Forelimb muscle (tissue), 1 donor: ENCODE data around the gene IRF3. TPM values are rescaled to one million over a fixed set of nuclear protein-coding genes. Genes with fewer than 3 reads are reported as not detected.

Experiments
- DNase-seq: peaks from one replicate; pipeline ENCODE4 v3.0.0-alpha.2; 2013; ENCODE audit warnings: low read depth
- polyA plus RNA-seq: library from polyadenylated mRNA; unstranded; fragments of 120-200 nt; gene quantifications from one replicate; pipeline ENCODE4 v1.2.1, GENCODE V29; 2013; ENCODE audit not compliant: insufficient read length

IRF3 gene, protein sequence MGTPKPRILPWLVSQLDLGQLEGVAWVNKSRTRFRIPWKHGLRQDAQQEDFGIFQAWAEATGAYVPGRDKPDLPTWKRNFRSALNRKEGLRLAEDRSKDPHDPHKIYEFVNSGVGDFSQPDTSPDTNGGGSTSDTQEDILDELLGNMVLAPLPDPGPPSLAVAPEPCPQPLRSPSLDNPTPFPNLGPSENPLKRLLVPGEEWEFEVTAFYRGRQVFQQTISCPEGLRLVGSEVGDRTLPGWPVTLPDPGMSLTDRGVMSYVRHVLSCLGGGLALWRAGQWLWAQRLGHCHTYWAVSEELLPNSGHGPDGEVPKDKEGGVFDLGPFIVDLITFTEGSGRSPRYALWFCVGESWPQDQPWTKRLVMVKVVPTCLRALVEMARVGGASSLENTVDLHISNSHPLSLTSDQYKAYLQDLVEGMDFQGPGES
- 33.2 TPM for polyA plus RNA-seq

GRCh38 chr19:49665351-49666119 lies at the start of gene IRF3, which contains the start of gene BCL2L12:
TSS of gene IRF3 (minus strand) at chr19:49665857. CDS start at chr19:49664838, 1,019 bp downstream.
TSS of gene BCL2L12 (plus strand) at chr19:49665933. CDS start at chr19:49666693, 760 bp downstream.
- DNase-seq, result peak; percentile 94

DNA sequence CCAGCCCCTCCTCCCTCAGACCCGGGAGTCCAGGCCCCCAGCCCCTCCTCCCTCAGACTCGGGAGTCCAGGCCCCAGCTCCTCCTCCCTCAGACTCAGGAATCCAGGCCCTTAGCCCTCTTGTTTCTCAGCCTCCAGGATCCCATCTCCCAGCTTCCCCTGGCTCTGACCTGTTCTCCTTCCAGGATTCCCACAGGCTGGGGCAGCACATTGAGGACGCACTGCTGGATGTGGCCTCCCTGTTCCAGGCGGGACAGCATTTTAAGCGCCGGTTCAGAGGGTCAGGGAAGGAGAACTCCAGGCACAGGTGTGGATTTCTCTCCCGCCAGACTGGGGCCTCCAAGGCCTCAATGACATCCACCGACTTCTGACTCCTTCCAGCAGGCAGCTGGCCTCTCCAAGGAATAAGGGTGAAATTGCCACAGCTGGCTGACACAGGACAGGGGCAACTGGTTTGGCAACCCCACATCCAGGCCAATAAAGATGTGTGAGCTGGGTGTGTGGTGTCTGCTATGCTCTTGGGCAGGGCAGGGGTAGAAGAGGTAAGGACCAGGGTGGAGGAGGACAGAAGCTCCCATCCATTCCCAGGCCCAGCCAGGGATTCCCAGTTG lies 47.7 kb upstream of the IRF3 start:
- DNase-seq, result no peak

- DNase-seq, result no peak
These were observed 46.8 kb upstream of the IRF3 start for GRCh38 chr19:49712397-49712859.

DNA sequence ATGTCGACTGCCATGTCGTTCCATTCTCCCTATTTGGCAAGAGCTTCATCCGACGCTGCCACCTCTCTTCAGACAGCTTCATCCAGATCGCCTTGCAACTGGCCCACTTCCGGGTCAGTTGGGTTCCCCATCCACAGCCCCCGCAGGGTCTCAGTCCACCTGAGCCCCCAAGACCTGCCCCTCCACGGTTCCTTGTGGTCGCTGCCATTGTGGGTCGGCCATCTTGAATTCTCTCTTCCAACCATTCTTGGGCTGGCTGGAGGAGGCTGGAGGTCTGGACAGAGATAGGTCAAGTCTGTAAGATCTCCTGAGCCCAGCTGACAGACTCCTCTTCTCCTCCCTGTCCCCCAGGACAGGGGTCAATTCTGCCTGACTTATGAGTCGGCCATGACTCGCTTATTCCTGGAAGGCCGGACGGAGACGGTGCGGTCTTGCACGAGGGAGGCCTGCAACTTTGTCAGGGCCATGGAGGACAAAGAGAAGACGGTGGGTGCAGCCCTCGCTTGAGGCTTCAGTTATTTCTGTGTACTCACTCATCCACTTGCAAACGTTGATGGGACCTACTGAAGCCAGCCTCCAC lies 44.8 kb upstream of the IRF3 start:
- DNase-seq, result no peak

- no peak for DNase-seq
These were observed 40.3 kb upstream of the IRF3 start for GRCh38 chr19:49705919-49706318.

DNA sequence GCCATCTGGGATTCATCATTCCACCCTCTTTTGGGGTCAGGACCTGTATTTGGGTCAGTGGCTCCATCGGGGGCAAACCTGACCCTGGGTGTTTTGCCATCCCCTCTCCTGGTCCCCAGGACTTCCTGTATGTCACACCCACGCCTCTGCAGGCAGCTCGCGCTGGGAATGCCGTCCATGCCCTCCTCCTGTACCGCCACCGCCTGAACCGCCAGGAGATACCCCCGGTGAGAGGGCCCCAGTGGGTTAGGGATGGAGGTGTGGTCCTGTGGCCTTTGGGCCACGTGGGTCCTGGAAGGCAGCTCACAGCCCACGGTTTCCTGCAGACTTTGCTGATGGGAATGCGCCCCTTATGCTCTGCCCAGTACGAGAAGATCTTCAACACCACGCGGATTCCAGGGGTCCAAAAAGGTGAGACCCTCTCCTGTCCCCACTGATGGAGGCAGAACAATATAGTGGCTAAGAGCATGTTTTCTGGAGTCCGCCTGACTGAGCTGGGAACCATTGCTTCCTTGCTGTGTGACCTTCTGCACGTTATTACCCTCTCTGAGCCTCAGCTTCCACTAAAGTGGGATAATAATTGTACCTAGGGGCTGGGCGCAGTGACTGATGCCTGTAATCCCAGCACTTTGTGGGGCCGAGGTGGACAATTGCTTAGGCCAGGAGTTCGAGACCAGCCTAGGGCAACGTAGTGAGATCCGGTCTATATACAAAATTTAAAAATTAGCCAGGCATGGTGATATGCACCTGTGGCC lies 39.4 kb upstream of the IRF3 start:
- DNase-seq, result no peak

- no peak for DNase-seq
These were observed 35.7 kb upstream of the IRF3 start for GRCh38 chr19:49701271-49701786.

DNA sequence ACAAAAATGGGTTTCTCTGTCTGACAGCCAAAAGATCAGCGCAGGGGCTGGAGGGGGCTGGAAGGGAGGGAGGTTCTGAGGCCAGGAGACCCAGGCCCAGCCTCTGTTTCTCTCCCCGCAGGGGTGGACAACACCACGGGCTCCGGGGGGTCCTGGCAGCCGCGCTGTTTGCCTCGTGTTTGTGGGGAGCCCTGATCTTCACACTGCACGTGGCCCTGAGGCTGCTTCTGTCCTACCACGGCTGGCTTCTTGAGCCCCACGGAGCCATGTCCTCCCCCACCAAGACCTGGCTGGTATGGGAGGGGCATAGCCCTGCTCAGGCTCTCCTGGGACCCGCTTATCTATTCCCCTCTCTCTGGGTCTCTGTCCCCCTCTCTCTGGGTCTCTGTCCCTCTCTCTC lies 34.9 kb upstream of the IRF3 start:
- DNase-seq, result no peak

DNA sequence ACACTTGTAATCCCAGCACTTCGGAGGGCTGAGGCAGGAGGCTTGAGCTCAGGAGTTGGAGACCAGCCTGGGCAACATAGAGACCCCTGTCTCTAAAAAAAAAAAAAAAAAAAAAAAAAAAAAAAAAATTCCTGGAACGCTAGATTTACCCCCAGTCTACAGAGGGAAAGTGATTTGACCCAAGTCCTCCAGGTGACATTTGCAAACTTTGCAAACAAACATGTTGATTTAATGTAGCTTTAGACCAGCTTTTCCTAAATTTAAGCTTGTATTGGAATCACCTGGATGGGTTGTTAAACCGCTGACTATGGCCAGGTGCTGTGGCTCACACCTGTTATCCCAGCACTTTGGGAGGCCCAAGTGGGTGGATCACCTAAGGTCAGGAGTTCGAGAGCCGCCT lies 33.7 kb upstream of the IRF3 start:
- no peak for DNase-seq

DNA sequence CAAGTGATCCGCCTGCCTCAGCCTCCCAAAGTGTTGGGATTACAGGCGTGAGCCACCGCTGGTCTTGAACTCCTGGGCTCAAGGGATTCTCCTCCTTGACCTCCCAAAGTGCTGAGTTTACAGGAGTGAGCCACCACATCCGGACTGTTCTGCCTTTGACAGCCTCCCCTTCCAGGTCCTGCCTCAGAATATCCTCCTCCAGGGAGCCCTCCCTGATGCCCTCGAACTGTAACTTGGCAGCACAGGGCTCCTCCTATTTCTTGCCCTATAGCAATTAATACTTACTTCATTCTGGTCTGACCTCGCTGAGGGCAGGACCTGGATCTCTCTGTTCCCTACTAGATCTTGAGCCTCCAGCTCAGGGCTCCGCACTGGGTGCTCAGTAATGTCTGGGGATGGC lies 31.2 kb upstream of the IRF3 start:
- no peak for DNase-seq

- no peak for DNase-seq
These were observed 30.5 kb upstream of the IRF3 start for GRCh38 chr19:49696115-49696514.

DNA sequence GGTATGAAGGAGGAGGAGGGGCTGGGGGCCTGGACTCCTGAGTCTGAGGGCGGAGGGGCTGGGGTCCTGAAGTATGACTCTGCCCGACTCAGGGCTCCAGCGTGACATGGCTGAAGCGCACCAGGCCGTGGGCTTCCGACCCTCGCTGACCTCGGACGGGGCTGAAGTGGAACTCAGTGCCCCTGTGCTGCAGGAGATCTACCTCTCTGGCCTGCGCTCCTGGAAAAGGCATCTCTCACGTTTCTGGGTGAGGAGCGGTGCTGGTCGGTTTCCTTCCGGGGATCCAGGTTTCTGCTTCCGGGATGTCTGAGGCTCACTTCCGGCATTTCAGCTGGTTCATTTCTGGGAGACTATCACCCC lies 26.5 kb upstream of the IRF3 start:
- DNase-seq, result no peak

DNA sequence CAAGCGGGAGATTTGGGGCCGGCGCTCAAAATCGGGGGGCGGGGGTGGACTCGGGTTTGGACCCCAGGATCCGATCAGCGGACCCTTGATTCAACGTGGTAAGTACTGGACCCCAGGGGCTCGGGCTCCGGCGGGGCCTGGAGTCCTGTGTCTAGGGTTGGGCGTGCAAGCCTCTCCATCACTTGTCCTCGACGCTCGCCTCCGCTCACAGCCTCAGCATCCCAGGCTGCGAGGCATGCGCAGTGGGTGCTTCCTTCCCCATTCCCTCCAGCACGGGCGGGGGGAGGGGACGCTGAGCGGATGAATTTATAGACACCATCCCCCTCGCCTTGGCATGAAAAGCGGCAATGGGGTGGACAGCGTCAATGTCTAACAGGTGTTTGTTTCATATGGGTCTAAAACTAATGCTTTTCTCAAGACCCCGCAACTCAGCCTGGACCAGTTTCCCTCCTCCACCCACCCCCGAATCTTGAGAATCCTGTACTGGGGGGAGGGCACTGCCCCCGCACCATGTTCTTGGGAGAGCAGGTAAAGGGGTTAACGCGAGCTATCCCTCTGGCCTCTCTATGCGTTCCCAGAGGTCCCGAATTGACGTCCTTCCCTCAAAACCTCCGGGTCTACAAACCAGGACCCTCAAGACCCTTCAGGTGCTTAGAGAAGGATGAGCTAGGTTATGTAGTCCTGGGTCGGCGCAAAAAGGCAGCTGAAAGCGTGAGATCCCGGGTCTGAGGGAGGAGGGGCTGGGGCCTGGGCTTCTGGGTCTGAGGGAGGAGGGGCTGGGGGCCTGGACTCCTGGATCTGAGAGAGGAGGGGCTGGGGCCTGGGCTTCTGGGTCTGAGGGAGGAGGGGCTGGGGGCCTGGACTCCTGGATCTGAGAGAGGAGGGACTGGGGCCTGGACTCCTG lies 25.8 kb upstream of the IRF3 start:
- DNase-seq, result no peak

- DNase-seq, result no peak
These were observed 25.1 kb upstream of the IRF3 start, which contains the start of gene CPT1C for GRCh38 chr19:49690656-49691242. TSS of gene CPT1C (plus strand) at chr19:49691116. CDS start at chr19:49692253, 1,137 bp downstream.

DNA sequence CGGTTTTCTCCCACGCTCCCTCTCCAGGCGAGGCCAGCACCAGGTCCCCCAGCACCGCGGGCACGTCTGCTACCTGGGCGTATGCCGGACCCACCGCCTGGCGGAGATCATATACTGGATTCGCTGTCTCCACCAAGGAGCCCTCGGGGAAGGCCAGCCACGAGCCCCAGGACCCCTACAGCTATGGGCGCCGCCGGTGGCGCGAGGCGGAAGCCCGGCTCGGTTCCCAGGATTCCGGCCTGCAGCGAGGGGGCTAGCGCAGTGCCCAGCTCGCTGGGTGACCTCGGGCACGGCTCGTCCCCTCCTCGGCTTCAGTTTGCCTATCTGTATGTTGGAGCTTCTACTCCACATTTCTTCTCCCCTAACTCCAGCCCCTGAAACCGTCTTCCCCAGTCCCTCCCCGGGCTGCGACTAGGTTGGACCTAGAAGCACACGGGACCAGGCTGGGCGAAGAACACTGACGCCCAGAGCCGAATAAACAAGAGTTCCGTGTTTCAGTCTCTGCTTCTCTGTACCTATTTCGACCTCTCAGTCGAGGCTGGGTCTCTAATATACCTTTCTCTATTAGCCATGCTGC lies 24.5 kb upstream of the IRF3 start:
- DNase-seq, result no peak

DNA sequence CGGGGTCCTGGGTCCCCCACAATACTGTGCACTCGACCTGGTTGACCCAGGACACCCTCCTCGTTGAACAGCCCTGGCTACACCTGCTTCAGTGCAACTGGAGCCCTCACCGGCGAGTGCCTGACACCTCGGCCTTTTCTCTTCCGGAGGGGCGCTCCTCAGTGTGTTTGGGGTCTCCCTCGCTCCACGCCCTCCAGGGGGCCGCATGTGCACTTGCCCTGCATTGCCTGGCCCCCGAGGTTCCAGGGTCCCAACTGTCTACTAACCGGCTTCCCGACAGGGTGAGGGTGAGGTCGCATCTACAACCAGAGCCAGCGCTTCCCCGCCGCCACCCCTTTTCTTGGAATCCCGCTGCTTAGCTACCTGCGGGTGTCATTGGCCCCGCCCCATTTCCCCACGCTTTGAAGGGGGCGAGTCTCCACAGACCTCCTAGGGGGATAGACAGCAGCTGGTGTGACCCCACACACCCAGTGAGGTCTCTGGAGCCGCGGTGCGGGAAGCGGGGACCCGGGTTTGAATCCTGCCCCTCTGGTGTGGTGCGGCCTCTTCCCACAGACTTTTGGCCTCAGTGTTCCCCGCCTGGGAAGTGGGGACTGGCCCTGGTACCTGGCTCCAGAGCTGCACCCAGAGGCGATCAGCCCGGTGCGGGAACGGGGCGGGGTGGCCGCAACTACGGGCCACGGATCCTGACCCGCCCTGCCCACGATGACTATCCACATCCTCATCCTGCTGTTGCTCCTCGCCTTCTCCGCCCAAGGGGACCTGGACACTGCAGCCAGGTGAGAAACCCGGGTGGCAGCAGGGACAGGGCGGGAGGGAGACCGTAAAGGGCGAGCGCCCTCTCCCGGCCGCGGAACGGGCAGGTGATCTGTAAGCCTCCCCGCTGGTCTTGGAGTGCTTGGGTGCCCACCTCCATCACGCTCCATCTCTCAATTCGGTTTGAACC lies 23.7 kb upstream of the IRF3 start, which contains the start of gene ADM5:
ADM5 (plus strand) TSS at position 462 of the 946 bp plus-strand sequence; CDS start at position 706, 244 bp downstream.
- DNase-seq, result no peak

- DNase-seq, result no peak
These were observed 23.0 kb upstream of the IRF3 start for GRCh38 chr19:49688531-49689132.
